Transverse colon (tissue), 4 donors: ENCODE data around the gene DGUOK. TPM values are rescaled to one million over a fixed set of nuclear protein-coding genes. Genes with fewer than 3 reads are reported as not detected.

ENCODE experiments used
- DNase-seq: peaks from one replicate; pipeline ENCODE4 v3.0.0-alpha.2; 2019
- H3K27ac ChIP-seq, 4 donors: fragments of 200-600 bp; sonication (generic); 2 replicates each; pipeline ENCODE4 v1.5.1; 2016 to 2018; ENCODE audit warnings: inconsistent platforms in 4 of 4
- H3K27me3 ChIP-seq: fragments of 200-600 bp; sonication (generic); 2 replicates; pipeline ENCODE4 v1.5.1; 2017; ENCODE audit warnings: inconsistent platforms
- H3K36me3 ChIP-seq, 4 donors: fragments of 200-600 bp; sonication (generic); 2 replicates each; pipeline ENCODE4 v1.5.1; 2017 to 2019; ENCODE audit warnings: inconsistent platforms in 4 of 4
- H3K4me1 ChIP-seq, 4 donors: fragments of 200-600 bp; sonication (generic); 2 replicates each; pipeline ENCODE4 v1.5.1; 2017 to 2020; ENCODE audit warnings: inconsistent platforms in 4 of 4
- H3K4me3 ChIP-seq, 4 donors: fragments of 200-600 bp; sonication (generic); 1 replicate in 1 of 4; 2 replicates in 3 of 4; pipeline versions ENCODE4 v1.5.1 to v1.6.1; 2017 to 2019; ENCODE audit warnings: inconsistent platforms in 4 of 4
- H3K9me3 ChIP-seq, 2 donors: fragments of 200-600 bp; sonication (generic); 2 replicates each; pipeline ENCODE4 v1.5.1; 2017 to 2019; ENCODE audit warnings: inconsistent platforms in 2 of 2
- EP300 ChIP-seq: sonication (generic); formaldehyde crosslinking; IDR thresholded peaks from one replicate; pipeline ENCODE4 v1.6.1; 2017; ENCODE audit warnings: antibody characterized with exemption, low read depth
- POLR2A ChIP-seq: fragments of 450-650 bp; IDR thresholded peaks from one replicate; pipeline ENCODE4 v1.6.1; 2016; ENCODE audit warnings: antibody characterized with exemption, mild to moderate bottlenecking, moderate library complexity
- POLR2AphosphoS5 ChIP-seq, 3 donors: sonication (generic); formaldehyde crosslinking; IDR thresholded peaks; one replicate each; pipeline ENCODE4 v1.6.1; 2016; ENCODE audit warnings: antibody characterized with exemption in 3 of 3
- WGBS, 2 donors: methylation state at CpG; one replicate each; pipeline ENCODE4 v1.1.5; 2018; ENCODE audit warnings: low coverage in 1 of 2; 5-methylcytosine and 5-hydroxymethylcytosine counted together
- in situ Hi-C, 4 donors: fragments of 200-750 bp; cut with MboI; loops; one replicate each; pipeline versions ENCODE4 v1.15.0 to v1.15.1; 2017; ENCODE audit warnings: low sequenced_read_pairs in 3 of 4, low pct_ligation_motif_present in 1 of 4, low pct_unique_long_range_greater_than_20kb in 1 of 4
- intact Hi-C: fragments of 100-400 bp; cut with DNase I; formaldehyde crosslinking; loops from one replicate; pipeline ENCODE4 v1.15.1; 2023; ENCODE audit warnings: low total_unique reads
- total RNA-seq, 4 donors: library from RNA; depleted of rRNA; stranded (reverse); fragments of >200 nt; gene quantifications; one replicate each; pipeline ENCODE4 v1.1.0, GENCODE V29; 2016
- TF ChIP-seq, protein P1 (sequence below), 5 experiments: fragments of 200-600 bp in 3 of 5; fragments of 450-650 bp in 2 of 5; sonication (generic) in 3 of 5; IDR thresholded peaks; 1 replicate in 2 of 5; 2 replicates in 3 of 5; pipeline ENCODE4 v1.5.1; 2016 to 2017; ENCODE audit warnings: antibody characterized with exemption in 5 of 5, inconsistent platforms in 3 of 5, mild to moderate bottlenecking in 2 of 5, moderate library complexity in 1 of 5

DGUOK gene
- total RNA-seq, 4 donors from 2014 or later: 27.3 to 49.7 (median 40.3) TPM

GRCh38 chr2:73896362-73897239 lies 30.1 kb upstream of the DGUOK start:
- intact Hi-C loops: loop anchor here (10.0 kb wide), 1 partner anchor 62 kb away; no protein-coding TSS in a partner anchor
- H3K36me3 ChIP-seq: no peaks in the 10 kb centered on the region
- H3K27ac ChIP-seq: peak overlapping the region; percentile 78 to 89 (median 88)
- H3K9me3 ChIP-seq: no peaks in the 10 kb centered on the region
- TF ChIP-seq POLR2A (no peak), POLR2AphosphoS5 (IDR thresholded peaks at IDR 0.05) (peak in 2 of 3 donors; percentile 1 to 3)
- in situ Hi-C loops: no loop called here
- 62 to 64% methylated on average over 6 to 15 of the region's 15 CpGs for WGBS, 2 donors
- H3K27me3 ChIP-seq: no peaks in the 10 kb centered on the region
- H3K4me3 ChIP-seq: peak overlapping the region; percentile 4 to 42 (median 34)
- H3K4me1 ChIP-seq: peaks cover 0 to 7% (median 0%) of the 10 kb centered on the region in 4 donors
- DNase-seq: no peak

DNA sequence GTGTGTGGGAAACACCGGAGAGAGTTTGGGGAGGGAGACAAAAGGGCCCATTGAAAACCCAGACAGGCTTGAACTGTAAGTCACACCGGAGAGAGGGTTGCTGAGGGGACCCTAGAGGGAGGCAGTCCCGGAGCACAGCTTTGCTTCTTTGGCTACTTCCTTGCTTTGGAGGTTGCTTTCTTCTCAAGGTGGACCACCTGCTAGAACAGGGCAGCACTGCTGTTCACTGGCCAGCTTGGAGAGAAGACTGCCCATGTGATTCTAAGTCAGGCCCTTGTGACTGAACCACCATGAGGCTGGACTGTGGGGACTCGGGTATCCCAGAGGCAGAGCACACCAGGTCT lies 29.5 kb upstream of the DGUOK start:
- Histone ChIP-seq H3K27ac (peak overlapping the region; percentile 78 to 89 (median 88)), H3K9me3 (no peaks in the 10 kb centered on the region), H3K36me3 (no peaks in the 10 kb centered on the region), H3K4me3 (peak overlapping the region in 3 of 4 donors; percentile 33 to 42 (median 35)), H3K27me3 (no peaks in the 10 kb centered on the region), H3K4me1 (peaks cover 0 to 4% (median 0%) of the 10 kb centered on the region in 4 donors)
- 81% methylated on average over 4 of the region's 4 CpGs; no CpG with 5 or more reads in 1 of the 2 donors for WGBS, 2 donors
- no peak for TF ChIP-seq POLR2A
- TF ChIP-seq POLR2AphosphoS5 (IDR thresholded peaks at IDR 0.05): peak in 1 of 3 donors; percentile 14
- in situ Hi-C loops: no loop called here
- intact Hi-C loops: loop anchor here (10.0 kb wide), 1 partner anchor 62 kb away; no protein-coding TSS in a partner anchor
- DNase-seq: no peak

DNA sequence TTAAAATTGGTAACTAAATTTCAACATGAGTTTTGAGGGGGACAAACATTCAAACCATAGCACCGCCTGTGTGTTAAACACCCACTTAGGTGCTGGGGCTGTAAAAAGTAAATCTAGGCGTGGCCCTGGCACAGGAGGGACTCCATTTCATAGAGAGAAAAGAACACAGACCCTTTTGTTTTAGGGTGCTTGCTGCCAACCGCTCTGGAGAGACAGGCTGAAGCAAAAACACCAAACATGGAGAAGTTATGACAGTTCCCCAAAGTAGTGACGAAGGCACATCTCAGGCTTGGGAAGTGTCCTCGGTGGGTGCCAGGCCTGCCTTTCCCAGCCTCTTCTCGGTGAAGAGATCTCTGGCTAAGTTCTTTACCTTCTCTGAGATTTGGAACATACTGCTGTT lies 28.7 kb upstream of the DGUOK start:
- no peaks in the 10 kb centered on the region for H3K9me3 ChIP-seq
- peak; percentile 23 for DNase-seq
- in situ Hi-C loops: no loop called here
- intact Hi-C loops: loop anchor here (10.0 kb wide), 1 partner anchor 63 kb away; no protein-coding TSS in a partner anchor
- peak overlapping the region; percentile 78 to 89 (median 88) for H3K27ac ChIP-seq
- peaks cover 0 to 4% (median 0%) of the 10 kb centered on the region in 4 donors for H3K4me1 ChIP-seq
- TF ChIP-seq, protein P1, sequence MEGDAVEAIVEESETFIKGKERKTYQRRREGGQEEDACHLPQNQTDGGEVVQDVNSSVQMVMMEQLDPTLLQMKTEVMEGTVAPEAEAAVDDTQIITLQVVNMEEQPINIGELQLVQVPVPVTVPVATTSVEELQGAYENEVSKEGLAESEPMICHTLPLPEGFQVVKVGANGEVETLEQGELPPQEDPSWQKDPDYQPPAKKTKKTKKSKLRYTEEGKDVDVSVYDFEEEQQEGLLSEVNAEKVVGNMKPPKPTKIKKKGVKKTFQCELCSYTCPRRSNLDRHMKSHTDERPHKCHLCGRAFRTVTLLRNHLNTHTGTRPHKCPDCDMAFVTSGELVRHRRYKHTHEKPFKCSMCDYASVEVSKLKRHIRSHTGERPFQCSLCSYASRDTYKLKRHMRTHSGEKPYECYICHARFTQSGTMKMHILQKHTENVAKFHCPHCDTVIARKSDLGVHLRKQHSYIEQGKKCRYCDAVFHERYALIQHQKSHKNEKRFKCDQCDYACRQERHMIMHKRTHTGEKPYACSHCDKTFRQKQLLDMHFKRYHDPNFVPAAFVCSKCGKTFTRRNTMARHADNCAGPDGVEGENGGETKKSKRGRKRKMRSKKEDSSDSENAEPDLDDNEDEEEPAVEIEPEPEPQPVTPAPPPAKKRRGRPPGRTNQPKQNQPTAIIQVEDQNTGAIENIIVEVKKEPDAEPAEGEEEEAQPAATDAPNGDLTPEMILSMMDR (IDR thresholded peaks at IDR 0.05): no peak
- TF ChIP-seq POLR2AphosphoS5 (IDR thresholded peaks at IDR 0.05): peak in 2 of 3 donors; percentile 28 to 57
- TF ChIP-seq EP300: peak; percentile 56
- H3K4me3 ChIP-seq: peak overlapping the region in 3 of 4 donors; percentile 33 to 42 (median 35)
- H3K27me3 ChIP-seq: no peaks in the 10 kb centered on the region
- 43 to 46% methylated on average over 3 to 6 of the region's 6 CpGs for WGBS, 2 donors
- H3K36me3 ChIP-seq: no peaks in the 10 kb centered on the region

GRCh38 chr2:73899801-73900336 lies 26.8 kb upstream of the DGUOK start:
- Histone ChIP-seq H3K4me3 (peak overlapping the region in 2 of 4 donors; percentile 28 to 35), H3K4me1 (peaks cover 0 to 4% (median 0%) of the 10 kb centered on the region in 4 donors), H3K27me3 (no peaks in the 10 kb centered on the region), H3K9me3 (no peaks in the 10 kb centered on the region), H3K27ac (peak overlapping the region; percentile 78 to 89 (median 88)), H3K36me3 (no peaks in the 10 kb centered on the region)
- intact Hi-C loops: loop anchor here (10.0 kb wide), 1 partner anchor 65 kb away; no protein-coding TSS in a partner anchor
- WGBS, 2 donors: 70 to 73% methylated on average over 8 of the region's 8 CpGs
- in situ Hi-C loops: no loop called here
- DNase-seq: no peak
- TF ChIP-seq POLR2AphosphoS5 (IDR thresholded peaks at IDR 0.05) (peak in 1 of 3 donors; percentile 3), EP300 (no peak), POLR2A (no peak)
- TF ChIP-seq, protein P1 (IDR thresholded peaks at IDR 0.05): no peak

GRCh38 chr2:73901143-73901542 lies 25.5 kb upstream of the DGUOK start:
- Histone ChIP-seq H3K9me3 (no peaks in the 10 kb centered on the region), H3K27me3 (no peaks in the 10 kb centered on the region), H3K4me1 (peaks cover 0 to 4% (median 0%) of the 10 kb centered on the region in 4 donors), H3K4me3 (no peak overlapping the region), H3K27ac (peak overlapping the region in 3 of 4 donors; percentile 87 to 89 (median 89)), H3K36me3 (no peaks in the 10 kb centered on the region)
- intact Hi-C loops (no loop called here), in situ Hi-C loops (no loop called here)
- WGBS, 2 donors: 75% methylated on average over 9 of the region's 10 CpGs; no CpG with 5 or more reads in 1 of the 2 donors
- TF ChIP-seq EP300 (no peak), POLR2AphosphoS5 (IDR thresholded peaks at IDR 0.05) (peak in 1 of 3 donors; percentile 20)
- no peak for DNase-seq
